ENCODE results near the gene PRM1.

PRM1 gene

GRCh38 chr16:11263737-11264136, 17.4 kb downstream of the PRM1 start:
- no peak overlapping the region for H3K4me3 ChIP-seq (ENCODE audit: low read length in 2 of 2)
- no peaks in the 10 kb centered on the region for H3K79me1 ChIP-seq (ENCODE audit: low read depth, low read length)
- no peak overlapping the region for H3K18ac ChIP-seq (ENCODE audit: low read length)
- no peak overlapping the region for H2AFZ ChIP-seq (ENCODE audit: low read length)
- peaks cover 0 to 2% of the 10 kb centered on the region in 2 donors for H3K4me1 ChIP-seq (ENCODE audit: control insufficient read depth in 2 of 2, insufficient read depth in 1 of 2, low read depth in 1 of 2, low read length in 2 of 2)
- H3K9ac ChIP-seq (ENCODE audit: low read depth, low read length, poor library complexity): no peak overlapping the region
- H3K4me2 ChIP-seq (ENCODE audit: insufficient read depth, low read length, poor library complexity, severe bottlenecking): no peak overlapping the region
- no peaks in the 10 kb centered on the region for H3K36me3 ChIP-seq (replicated peaks in 1 of 2; ENCODE audit: control insufficient read depth in 2 of 2, insufficient read depth in 2 of 2, low read length in 2 of 2)
- H3K4ac ChIP-seq (ENCODE audit: low read length): no peak overlapping the region
- H2BK120ac ChIP-seq (ENCODE audit: low read depth, low read length): no peak overlapping the region
- WGBS, 2 donors (ENCODE audit: extremely low coverage in 2 of 2, insufficient read length in 2 of 2, insufficient replicate concordance in 1 of 2): no CpG with 5 or more reads among the region's 4 CpGs
- no peak overlapping the region for H2BK15ac ChIP-seq (ENCODE audit: low read length)
- no peak overlapping the region for H2AK5ac ChIP-seq (ENCODE audit: low read depth, low read length)
- H2BK12ac ChIP-seq (ENCODE audit: low read length): no peak overlapping the region
- H3K9me3 ChIP-seq (replicated peaks in 1 of 2; ENCODE audit: control insufficient read depth in 2 of 2, insufficient read depth in 1 of 2, low read depth in 1 of 2, low read length in 2 of 2): no peaks in the 10 kb centered on the region
- no peak overlapping the region for H3K14ac ChIP-seq (ENCODE audit: low read length)
- no peak overlapping the region for H2BK5ac ChIP-seq (ENCODE audit: low read length)
- no peak for DNase-seq (ENCODE audit: low spot score)
- H3K27me3 ChIP-seq (ENCODE audit: control insufficient read depth in 3 of 3, insufficient read depth in 3 of 3, low read depth in 1 of 3, low read length in 3 of 3): no peaks in the 10 kb centered on the region
- H4K91ac ChIP-seq (ENCODE audit: low read depth, low read length, poor library complexity): no peak overlapping the region
- no peak overlapping the region for H3K27ac ChIP-seq (replicated peaks; ENCODE audit: low read length)
- H3K23ac ChIP-seq (ENCODE audit: low read depth, low read length, poor library complexity): no peak overlapping the region
- H4K8ac ChIP-seq (ENCODE audit: low read depth, low read length): no peak overlapping the region

- Histone ChIP-seq H2AK5ac (ENCODE audit: low read depth, low read length) (no peak overlapping the region), H2BK15ac (ENCODE audit: low read length) (no peak overlapping the region), H3K27me3 (ENCODE audit: control insufficient read depth in 3 of 3, insufficient read depth in 3 of 3, low read depth in 1 of 3, low read length in 3 of 3) (no peaks in the 10 kb centered on the region), H3K4ac (ENCODE audit: low read length) (no peak overlapping the region), H4K91ac (ENCODE audit: low read depth, low read length, poor library complexity) (no peak overlapping the region), H2BK120ac (ENCODE audit: low read depth, low read length) (no peak overlapping the region), H3K4me3 (ENCODE audit: low read length in 2 of 2) (no peak overlapping the region), H3K4me2 (ENCODE audit: insufficient read depth, low read length, poor library complexity, severe bottlenecking) (no peak overlapping the region), H3K79me1 (ENCODE audit: low read depth, low read length) (no peaks in the 10 kb centered on the region), H3K18ac (ENCODE audit: low read length) (no peak overlapping the region), H3K9me3 (replicated peaks in 1 of 2; ENCODE audit: control insufficient read depth in 2 of 2, insufficient read depth in 1 of 2, low read depth in 1 of 2, low read length in 2 of 2) (no peaks in the 10 kb centered on the region), H2AFZ (ENCODE audit: low read length) (no peak overlapping the region), H3K27ac (replicated peaks; ENCODE audit: low read length) (no peak overlapping the region), H3K23ac (ENCODE audit: low read depth, low read length, poor library complexity) (no peak overlapping the region), H3K4me1 (ENCODE audit: control insufficient read depth in 2 of 2, insufficient read depth in 1 of 2, low read depth in 1 of 2, low read length in 2 of 2) (peaks cover 0 to 2% of the 10 kb centered on the region in 2 donors), H2BK5ac (ENCODE audit: low read length) (no peak overlapping the region), H2BK12ac (ENCODE audit: low read length) (no peak overlapping the region), H4K8ac (ENCODE audit: low read depth, low read length) (no peak overlapping the region), H3K9ac (ENCODE audit: low read depth, low read length, poor library complexity) (no peak overlapping the region), H3K14ac (ENCODE audit: low read length) (no peak overlapping the region), H3K36me3 (replicated peaks in 1 of 2; ENCODE audit: control insufficient read depth in 2 of 2, insufficient read depth in 2 of 2, low read length in 2 of 2) (no peaks in the 10 kb centered on the region)
- DNase-seq (ENCODE audit: low spot score): no peak
- WGBS, 2 donors (ENCODE audit: extremely low coverage in 2 of 2, insufficient read length in 2 of 2, insufficient replicate concordance in 1 of 2): no CpG with 5 or more reads among the region's 8 CpGs
Measured at GRCh38 chr16:11262915-11263314, 18.2 kb downstream of the PRM1 start.

DNA sequence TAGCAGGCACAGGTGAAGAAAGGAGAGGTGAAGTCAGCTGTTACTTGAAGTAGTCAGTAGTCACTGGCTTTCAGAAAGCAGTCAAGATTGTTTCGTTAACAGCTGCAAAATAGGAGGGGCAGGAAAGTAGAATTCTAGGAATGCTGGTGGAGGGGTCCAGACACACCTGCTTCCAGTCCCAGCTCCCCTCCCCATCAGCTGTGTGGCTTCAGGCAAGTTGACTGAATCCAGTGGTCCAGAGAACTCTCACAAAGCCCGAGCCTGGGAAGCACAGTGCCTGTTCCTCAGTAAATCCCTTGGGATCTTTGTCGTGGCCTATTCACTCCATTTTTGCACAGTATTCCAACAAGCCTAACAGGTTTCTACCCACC, 20.5 kb downstream of the PRM1 start:
- Histone ChIP-seq H2AK5ac (ENCODE audit: low read depth, low read length) (no peak overlapping the region), H3K23ac (ENCODE audit: low read depth, low read length, poor library complexity) (no peak overlapping the region), H2BK120ac (ENCODE audit: low read depth, low read length) (no peak overlapping the region), H3K36me3 (replicated peaks in 1 of 2; ENCODE audit: control insufficient read depth in 2 of 2, insufficient read depth in 2 of 2, low read length in 2 of 2) (no peaks in the 10 kb centered on the region), H3K9ac (ENCODE audit: low read depth, low read length, poor library complexity) (no peak overlapping the region), H3K4me1 (ENCODE audit: control insufficient read depth in 2 of 2, insufficient read depth in 1 of 2, low read depth in 1 of 2, low read length in 2 of 2) (peaks cover 4 to 7% of the 10 kb centered on the region in 2 donors), H2BK15ac (ENCODE audit: low read length) (no peak overlapping the region), H2AFZ (ENCODE audit: low read length) (no peak overlapping the region), H2BK12ac (ENCODE audit: low read length) (no peak overlapping the region), H3K14ac (ENCODE audit: low read length) (no peak overlapping the region), H3K27me3 (ENCODE audit: control insufficient read depth in 3 of 3, insufficient read depth in 3 of 3, low read depth in 1 of 3, low read length in 3 of 3) (peaks cover 0 to 4% (median 0%) of the 10 kb centered on the region in 3 experiments), H3K18ac (ENCODE audit: low read length) (no peak overlapping the region), H4K91ac (ENCODE audit: low read depth, low read length, poor library complexity) (no peak overlapping the region), H4K8ac (ENCODE audit: low read depth, low read length) (no peak overlapping the region), H3K27ac (replicated peaks; ENCODE audit: low read length) (no peak overlapping the region), H3K79me1 (ENCODE audit: low read depth, low read length) (no peaks in the 10 kb centered on the region), H2BK5ac (ENCODE audit: low read length) (no peak overlapping the region), H3K9me3 (replicated peaks in 1 of 2; ENCODE audit: control insufficient read depth in 2 of 2, insufficient read depth in 1 of 2, low read depth in 1 of 2, low read length in 2 of 2) (no peaks in the 10 kb centered on the region), H3K4me3 (ENCODE audit: low read length in 2 of 2) (no peak overlapping the region), H3K4ac (ENCODE audit: low read length) (no peak overlapping the region), H3K4me2 (ENCODE audit: insufficient read depth, low read length, poor library complexity, severe bottlenecking) (no peak overlapping the region)
- WGBS, 2 donors (ENCODE audit: extremely low coverage in 2 of 2, insufficient read length in 2 of 2, insufficient replicate concordance in 1 of 2): no CpG with 5 or more reads among the region's 3 CpGs
- DNase-seq (ENCODE audit: low spot score): no peak

GRCh38 chr16:11259655-11260595, 21.2 kb downstream of the PRM1 start:
- H4K8ac ChIP-seq (ENCODE audit: low read depth, low read length): no peak overlapping the region
- H3K4ac ChIP-seq (ENCODE audit: low read length): no peak overlapping the region
- no peak overlapping the region for H2BK120ac ChIP-seq (ENCODE audit: low read depth, low read length)
- whole genome bisulfite sequencing, 2 donors (ENCODE audit: extremely low coverage in 2 of 2, insufficient read length in 2 of 2, insufficient replicate concordance in 1 of 2): no CpG with 5 or more reads among the region's 12 CpGs
- no peaks in the 10 kb centered on the region for H3K36me3 ChIP-seq (replicated peaks in 1 of 2; ENCODE audit: control insufficient read depth in 2 of 2, insufficient read depth in 2 of 2, low read length in 2 of 2)
- no peak overlapping the region for H3K4me2 ChIP-seq (ENCODE audit: insufficient read depth, low read length, poor library complexity, severe bottlenecking)
- no peak overlapping the region for H2BK12ac ChIP-seq (ENCODE audit: low read length)
- no peak overlapping the region for H3K18ac ChIP-seq (ENCODE audit: low read length)
- no peak overlapping the region for H3K14ac ChIP-seq (ENCODE audit: low read length)
- no peak overlapping the region for H2AFZ ChIP-seq (ENCODE audit: low read length)
- no peak overlapping the region for H4K91ac ChIP-seq (ENCODE audit: low read depth, low read length, poor library complexity)
- H3K27ac ChIP-seq (replicated peaks; ENCODE audit: low read length): no peak overlapping the region
- no peak for DNase-seq (ENCODE audit: low spot score)
- H2AK5ac ChIP-seq (ENCODE audit: low read depth, low read length): peak overlapping the region; percentile 3
- H3K9me3 ChIP-seq (replicated peaks in 1 of 2; ENCODE audit: control insufficient read depth in 2 of 2, insufficient read depth in 1 of 2, low read depth in 1 of 2, low read length in 2 of 2): no peaks in the 10 kb centered on the region
- H3K27me3 ChIP-seq (ENCODE audit: control insufficient read depth in 3 of 3, insufficient read depth in 3 of 3, low read depth in 1 of 3, low read length in 3 of 3): peaks cover 0 to 9% (median 0%) of the 10 kb centered on the region in 3 experiments
- no peak overlapping the region for H3K4me3 ChIP-seq (ENCODE audit: low read length in 2 of 2)
- H3K4me1 ChIP-seq (ENCODE audit: control insufficient read depth in 2 of 2, insufficient read depth in 1 of 2, low read depth in 1 of 2, low read length in 2 of 2): peaks cover 7 to 8% of the 10 kb centered on the region in 2 donors
- no peak overlapping the region for H3K23ac ChIP-seq (ENCODE audit: low read depth, low read length, poor library complexity)
- H2BK15ac ChIP-seq (ENCODE audit: low read length): no peak overlapping the region
- no peaks in the 10 kb centered on the region for H3K79me1 ChIP-seq (ENCODE audit: low read depth, low read length)
- H2BK5ac ChIP-seq (ENCODE audit: low read length): no peak overlapping the region
- peak overlapping the region; percentile 1 for H3K9ac ChIP-seq (ENCODE audit: low read depth, low read length, poor library complexity)

Measured in neuronal stem cell (in vitro differentiated cells).